ENCODE data around the gene EPHA8.
A peak's percentile ranks its signal among the peaks of the same experiment; 100 is the strongest.

- TF ChIP-seq NRF1 (IDR thresholded peaks at IDR 0.05; ENCODE audit: low read depth, low read length) = no peak; the same call in 1 of the 2 replicates
- TF ChIP-seq EZH2phosphoT487 (IDR thresholded peaks at IDR 0.05; ENCODE audit: borderline replicate concordance, low read depth) = no peak
- TF ChIP-seq, protein P1, sequence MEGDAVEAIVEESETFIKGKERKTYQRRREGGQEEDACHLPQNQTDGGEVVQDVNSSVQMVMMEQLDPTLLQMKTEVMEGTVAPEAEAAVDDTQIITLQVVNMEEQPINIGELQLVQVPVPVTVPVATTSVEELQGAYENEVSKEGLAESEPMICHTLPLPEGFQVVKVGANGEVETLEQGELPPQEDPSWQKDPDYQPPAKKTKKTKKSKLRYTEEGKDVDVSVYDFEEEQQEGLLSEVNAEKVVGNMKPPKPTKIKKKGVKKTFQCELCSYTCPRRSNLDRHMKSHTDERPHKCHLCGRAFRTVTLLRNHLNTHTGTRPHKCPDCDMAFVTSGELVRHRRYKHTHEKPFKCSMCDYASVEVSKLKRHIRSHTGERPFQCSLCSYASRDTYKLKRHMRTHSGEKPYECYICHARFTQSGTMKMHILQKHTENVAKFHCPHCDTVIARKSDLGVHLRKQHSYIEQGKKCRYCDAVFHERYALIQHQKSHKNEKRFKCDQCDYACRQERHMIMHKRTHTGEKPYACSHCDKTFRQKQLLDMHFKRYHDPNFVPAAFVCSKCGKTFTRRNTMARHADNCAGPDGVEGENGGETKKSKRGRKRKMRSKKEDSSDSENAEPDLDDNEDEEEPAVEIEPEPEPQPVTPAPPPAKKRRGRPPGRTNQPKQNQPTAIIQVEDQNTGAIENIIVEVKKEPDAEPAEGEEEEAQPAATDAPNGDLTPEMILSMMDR (IDR thresholded peaks at IDR 0.05) = no peak
- TF ChIP-seq CHD2 (IDR thresholded peaks at IDR 0.05; ENCODE audit: low read length, partially characterized antibody) = no peak
- TF ChIP-seq, protein P2, sequence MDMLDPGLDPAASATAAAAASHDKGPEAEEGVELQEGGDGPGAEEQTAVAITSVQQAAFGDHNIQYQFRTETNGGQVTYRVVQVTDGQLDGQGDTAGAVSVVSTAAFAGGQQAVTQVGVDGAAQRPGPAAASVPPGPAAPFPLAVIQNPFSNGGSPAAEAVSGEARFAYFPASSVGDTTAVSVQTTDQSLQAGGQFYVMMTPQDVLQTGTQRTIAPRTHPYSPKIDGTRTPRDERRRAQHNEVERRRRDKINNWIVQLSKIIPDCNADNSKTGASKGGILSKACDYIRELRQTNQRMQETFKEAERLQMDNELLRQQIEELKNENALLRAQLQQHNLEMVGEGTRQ (IDR thresholded peaks at IDR 0.05; ENCODE audit: borderline replicate concordance, low read depth, low read length) = no peak
- no peak for TF ChIP-seq FOXM1 (IDR thresholded peaks at IDR 0.05; ENCODE audit: low read depth)
- TF ChIP-seq RFX5 (IDR thresholded peaks at IDR 0.05; ENCODE audit: low read length) = no peak
- TF ChIP-seq MXI1 (IDR thresholded peaks at IDR 0.05; ENCODE audit: low read depth, low read length) = peak; percentile 36; the same call in 1 of the 2 replicates
- TF ChIP-seq SMC3 (IDR thresholded peaks at IDR 0.05; ENCODE audit: low read depth, low read length) = no peak
- no peak for TF ChIP-seq ELF1 (IDR thresholded peaks at IDR 0.05)
- no peak for TF ChIP-seq RCOR1 (IDR thresholded peaks at IDR 0.05; ENCODE audit: low read length)
- no peak for TF ChIP-seq REST (IDR thresholded peaks at IDR 0.05; ENCODE audit: low read depth, low read length)
These were observed at the start of gene EPHA8 for GRCh38 chr1:22562584-22563583.

All from SK-N-SH (cell line).